Natural killer cell (primary cell): Measurements from ENCODE around the gene C17orf67. TPM values are rescaled to one million over a fixed set of nuclear protein-coding genes. Genes with fewer than 3 reads are reported as not detected.
A peak's percentile ranks its signal among the peaks of the same experiment; 100 is the strongest.

Source experiments
- ATAC-seq, 3 donors: fragments of 150-1000 bp in 2 of 3; fragments of 200-7000 bp in 1 of 3; cut with Tn5 transposase; 1 replicate in 1 of 3; 2 replicates in 2 of 3; pipeline ENCODE4 v1.10.0; 2021; ENCODE audit warnings: mild to moderate bottlenecking in 2 of 3, moderate library complexity in 2 of 3
- DNase-seq, 2 donors: peaks; one replicate each; pipeline versions ENCODE4 v3.0.0 to v3.0.0-alpha.2; 2013 to 2021; ENCODE audit warnings: mixed read lengths in 1 of 2
- H3K27ac ChIP-seq: one replicate; pipeline ENCODE4 v1.5.1; 2013; ENCODE audit warnings: mild to moderate bottlenecking, low read length
- H3K27me3 ChIP-seq: one replicate; pipeline ENCODE4 v1.6.1; 2013; ENCODE audit warnings: low read length; ENCODE audit not compliant: control insufficient read depth, insufficient read depth
- H3K36me3 ChIP-seq: one replicate; pipeline ENCODE4 v1.6.1; 2013; ENCODE audit warnings: low read length; ENCODE audit not compliant: control insufficient read depth, insufficient read depth
- H3K4me1 ChIP-seq: one replicate; pipeline ENCODE4 v1.6.1; 2013; ENCODE audit warnings: low read length; ENCODE audit not compliant: control insufficient read depth, insufficient read depth
- H3K4me3 ChIP-seq: one replicate; pipeline ENCODE4 v1.5.1; 2013; ENCODE audit warnings: low read length
- H3K9me3 ChIP-seq: one replicate; pipeline ENCODE4 v1.6.1; 2013; ENCODE audit warnings: low read length; ENCODE audit not compliant: control insufficient read depth, insufficient read depth
- H3K27ac Mint-ChIP-seq, 2 donors: one replicate each; pipeline ENCODE4 v1.8.0; 2022; ENCODE audit warnings: mild to moderate bottlenecking in 2 of 2, mixed read lengths in 2 of 2, moderate library complexity in 1 of 2
- H3K27me3 Mint-ChIP-seq, 2 donors: one replicate each; pipeline ENCODE4 v1.8.0; 2022; ENCODE audit warnings: low read depth in 2 of 2, mixed read lengths in 2 of 2
- H3K36me3 Mint-ChIP-seq: one replicate; pipeline ENCODE4 v1.8.0; 2022; ENCODE audit warnings: mixed read lengths
- H3K4me1 Mint-ChIP-seq, 2 donors: one replicate each; pipeline ENCODE4 v1.8.0; 2022; ENCODE audit warnings: mixed read lengths in 2 of 2
- H3K4me3 Mint-ChIP-seq: one replicate; pipeline ENCODE4 v1.8.0; 2022; ENCODE audit warnings: mild to moderate bottlenecking, moderate library complexity, mixed read lengths
- H3K9me3 Mint-ChIP-seq, 2 donors: one replicate each; pipeline ENCODE4 v1.8.0; 2022; ENCODE audit warnings: mixed read lengths in 2 of 2
- WGBS: methylation state at CpG from one replicate; pipeline ENCODE4 v1.1.7; 2013; ENCODE audit warnings: missing lambda C conversion rate; ENCODE audit not compliant: insufficient coverage; 5-methylcytosine and 5-hydroxymethylcytosine counted together
- intact Hi-C: fragments of 100-400 bp; cut with micrococcal nuclease; formaldehyde crosslinking; loops from one replicate; pipeline ENCODE4 v1.14.2; 2022
- total RNA-seq, 4 donors: library from RNA; stranded (reverse); fragments of 120-200 nt in 1 of 4; gene quantifications; one replicate each; pipeline versions ENCODE4 v1.2.3 to v1.2.4, GENCODE V29; 2013 to 2022
- TF ChIP-seq, protein P1 (sequence below): fragments of 200-600 bp; IDR thresholded peaks from one replicate; pipeline ENCODE4 v1.8.0; 2022; ENCODE audit warnings: antibody characterized with exemption

Gene C17orf67
- total RNA-seq, 3 donors from 2014 or later (not counting 1 experiment from before 2014, with no cell fraction given): 3.4 to 4.8 (median 3.5) TPM

DNA sequence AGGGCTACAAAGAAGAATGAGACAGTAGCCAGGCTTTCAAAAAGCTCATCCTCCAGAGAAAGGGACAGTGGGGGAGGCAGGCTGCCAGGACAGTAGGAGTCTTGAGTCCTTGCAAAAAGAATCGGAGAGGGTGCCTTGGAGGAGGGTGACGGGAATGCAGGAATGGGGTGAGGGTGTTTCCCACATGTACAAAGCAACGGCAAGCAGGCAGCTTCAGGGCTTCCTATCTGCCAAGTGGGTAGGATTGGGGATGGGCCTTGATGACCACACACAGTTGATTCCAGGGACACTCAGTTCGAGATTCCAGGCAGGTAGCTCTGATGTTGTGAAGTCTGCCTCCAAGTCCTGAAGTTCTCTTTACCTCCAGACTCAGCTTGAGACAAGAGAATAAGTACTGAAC is 54.4 kb downstream of the C17orf67 start:
- Mint-ChIP-seq H3K4me3 (peak overlapping the region; percentile 89), H3K27me3 (peaks cover 47 to 58% of the 10 kb centered on the region in 2 donors), H3K27ac (peak overlapping the region in 1 of 2 donors; percentile 72), H3K4me1 (peaks cover 18 to 19% of the 10 kb centered on the region in 2 donors), H3K9me3 (no peaks in the 10 kb centered on the region), H3K36me3 (no peaks in the 10 kb centered on the region)
- intact Hi-C loops: no loop called here
- peaks cover 16% of the 10 kb centered on the region for H3K27me3 ChIP-seq
- no peaks in the 10 kb centered on the region for H3K36me3 ChIP-seq
- no peak overlapping the region for H3K4me3 ChIP-seq
- DNase-seq: peak in 1 of 2 donors; percentile 9
- 60% methylated on average over 4 of the region's 4 CpGs for WGBS
- no peaks in the 10 kb centered on the region for H3K9me3 ChIP-seq
- no peak overlapping the region for H3K27ac ChIP-seq
- no peak for ATAC-seq
- TF ChIP-seq, protein P1, sequence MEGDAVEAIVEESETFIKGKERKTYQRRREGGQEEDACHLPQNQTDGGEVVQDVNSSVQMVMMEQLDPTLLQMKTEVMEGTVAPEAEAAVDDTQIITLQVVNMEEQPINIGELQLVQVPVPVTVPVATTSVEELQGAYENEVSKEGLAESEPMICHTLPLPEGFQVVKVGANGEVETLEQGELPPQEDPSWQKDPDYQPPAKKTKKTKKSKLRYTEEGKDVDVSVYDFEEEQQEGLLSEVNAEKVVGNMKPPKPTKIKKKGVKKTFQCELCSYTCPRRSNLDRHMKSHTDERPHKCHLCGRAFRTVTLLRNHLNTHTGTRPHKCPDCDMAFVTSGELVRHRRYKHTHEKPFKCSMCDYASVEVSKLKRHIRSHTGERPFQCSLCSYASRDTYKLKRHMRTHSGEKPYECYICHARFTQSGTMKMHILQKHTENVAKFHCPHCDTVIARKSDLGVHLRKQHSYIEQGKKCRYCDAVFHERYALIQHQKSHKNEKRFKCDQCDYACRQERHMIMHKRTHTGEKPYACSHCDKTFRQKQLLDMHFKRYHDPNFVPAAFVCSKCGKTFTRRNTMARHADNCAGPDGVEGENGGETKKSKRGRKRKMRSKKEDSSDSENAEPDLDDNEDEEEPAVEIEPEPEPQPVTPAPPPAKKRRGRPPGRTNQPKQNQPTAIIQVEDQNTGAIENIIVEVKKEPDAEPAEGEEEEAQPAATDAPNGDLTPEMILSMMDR: no peak
- H3K4me1 ChIP-seq: peaks cover 10% of the 10 kb centered on the region

DNA sequence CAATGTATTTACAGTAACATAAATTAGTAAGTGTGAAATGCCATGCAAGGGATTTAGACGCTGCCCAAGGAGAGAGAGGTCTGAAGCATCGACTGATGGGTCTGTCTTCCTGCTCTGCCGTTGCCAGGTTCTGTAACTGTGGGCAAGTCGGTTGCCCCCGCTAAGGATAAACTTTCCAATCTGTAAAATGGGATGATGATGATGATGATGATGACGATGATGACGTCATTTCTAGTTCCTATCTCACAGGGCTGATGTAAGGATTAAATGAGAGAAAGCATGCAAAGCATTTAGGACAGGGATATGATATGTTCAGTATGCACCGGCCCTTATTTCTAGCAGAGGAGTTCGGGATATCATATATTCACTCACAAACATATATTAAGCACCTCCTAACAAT is 54.8 kb downstream of the C17orf67 start:
- TF ChIP-seq, protein P1: no peak
- WGBS: 82% methylated on average over 7 of the region's 9 CpGs
- H3K27ac ChIP-seq: no peak overlapping the region
- peak overlapping the region; percentile 89 for H3K4me3 Mint-ChIP-seq
- peaks cover 45 to 58% of the 10 kb centered on the region in 2 donors for H3K27me3 Mint-ChIP-seq
- H3K27me3 ChIP-seq: peaks cover 16% of the 10 kb centered on the region
- peaks cover 10% of the 10 kb centered on the region for H3K4me1 ChIP-seq
- no peak overlapping the region for H3K27ac Mint-ChIP-seq
- intact Hi-C loops: no loop called here
- no peaks in the 10 kb centered on the region for H3K36me3 Mint-ChIP-seq
- no peaks in the 10 kb centered on the region for H3K36me3 ChIP-seq
- DNase-seq (no peak), ATAC-seq (no peak)
- no peak overlapping the region for H3K4me3 ChIP-seq
- H3K9me3 Mint-ChIP-seq: no peaks in the 10 kb centered on the region
- H3K9me3 ChIP-seq: no peaks in the 10 kb centered on the region
- peaks cover 18 to 19% of the 10 kb centered on the region in 2 donors for H3K4me1 Mint-ChIP-seq

DNA sequence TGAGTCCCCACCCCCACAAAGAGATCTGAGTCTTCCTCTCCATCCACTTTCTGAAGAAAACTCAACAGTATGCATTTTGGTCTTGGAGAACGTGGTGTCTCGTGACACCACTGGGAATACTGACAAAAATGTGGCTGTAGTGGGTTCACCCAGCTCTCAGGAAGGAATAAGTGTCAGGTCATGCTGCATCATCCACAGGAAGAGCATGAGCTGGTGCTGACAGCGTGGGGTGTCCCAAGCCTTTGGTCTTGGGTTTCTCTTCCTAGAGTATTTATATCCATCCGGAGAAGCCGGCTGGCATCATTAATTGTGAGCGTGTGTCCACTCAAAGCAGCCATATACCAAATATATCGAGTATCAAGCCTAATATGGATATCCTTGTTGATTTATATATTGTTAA is 55.9 kb downstream of the C17orf67 start:
- Mint-ChIP-seq H3K27me3 (peaks cover 43 to 57% of the 10 kb centered on the region in 2 donors), H3K36me3 (no peaks in the 10 kb centered on the region), H3K27ac (no peak overlapping the region), H3K9me3 (no peaks in the 10 kb centered on the region), H3K4me1 (peaks cover 18 to 19% of the 10 kb centered on the region in 2 donors), H3K4me3 (no peak overlapping the region)
- DNase-seq: no peak
- peaks cover 16% of the 10 kb centered on the region for H3K27me3 ChIP-seq
- ATAC-seq: no peak
- H3K27ac ChIP-seq: no peak overlapping the region
- no peaks in the 10 kb centered on the region for H3K36me3 ChIP-seq
- intact Hi-C loops: no loop called here
- WGBS: 56% methylated on average over 5 of the region's 7 CpGs
- H3K4me1 ChIP-seq: peaks cover 10% of the 10 kb centered on the region
- TF ChIP-seq, protein P1: no peak
- H3K9me3 ChIP-seq: no peaks in the 10 kb centered on the region
- no peak overlapping the region for H3K4me3 ChIP-seq

DNA sequence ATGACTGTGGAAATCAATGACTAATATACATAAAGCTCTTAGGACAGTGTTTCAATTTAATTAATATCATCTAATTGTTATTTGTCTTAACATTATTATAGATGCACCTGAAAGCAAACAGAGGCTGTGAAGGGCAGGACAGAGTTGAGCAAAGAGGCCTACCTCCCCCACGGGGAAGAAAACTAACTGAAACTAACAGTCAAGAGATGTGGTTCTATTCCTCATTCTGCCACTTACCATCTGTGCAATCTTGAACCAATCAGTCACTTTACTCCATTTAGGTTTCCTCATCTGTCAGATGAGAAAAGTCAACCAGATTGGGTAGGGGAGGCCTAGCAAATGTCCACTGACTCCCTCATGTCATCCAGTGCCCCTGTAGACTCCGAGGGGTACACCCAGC is 59.1 kb downstream of the C17orf67 start:
- ATAC-seq (no peak), DNase-seq (no peak)
- intact Hi-C loops: no loop called here
- H3K27ac ChIP-seq: no peak overlapping the region
- no peaks in the 10 kb centered on the region for H3K27me3 ChIP-seq
- TF ChIP-seq, protein P1: no peak
- Mint-ChIP-seq H3K27ac (no peak overlapping the region), H3K4me1 (peaks cover 7 to 8% of the 10 kb centered on the region in 2 donors), H3K27me3 (peaks cover 26 to 33% of the 10 kb centered on the region in 2 donors), H3K4me3 (no peak overlapping the region), H3K9me3 (no peaks in the 10 kb centered on the region), H3K36me3 (no peaks in the 10 kb centered on the region)
- WGBS: 51% methylated on average over 2 of the region's 2 CpGs
- no peak overlapping the region for H3K4me3 ChIP-seq
- no peaks in the 10 kb centered on the region for H3K9me3 ChIP-seq
- H3K36me3 ChIP-seq: no peaks in the 10 kb centered on the region
- H3K4me1 ChIP-seq: peaks cover under 1% of the 10 kb centered on the region
